Medulla oblongata (tissue), 1 donor: Measurements from ENCODE around the gene HAVCR1.
A peak's percentile ranks its signal among the peaks of the same experiment; 100 is the strongest.
"Not testable (repeated sequence)": the region's sequence is repeated elsewhere in the genome, so short reads cannot be mapped to it uniquely, and the experiment has no call there.

Source experiments
- DNase-seq: peaks from one replicate; pipeline ENCODE4 v3.0.0-alpha.2; 2015; ENCODE audit errors: extremely low spot score

HAVCR1 gene

DNA sequence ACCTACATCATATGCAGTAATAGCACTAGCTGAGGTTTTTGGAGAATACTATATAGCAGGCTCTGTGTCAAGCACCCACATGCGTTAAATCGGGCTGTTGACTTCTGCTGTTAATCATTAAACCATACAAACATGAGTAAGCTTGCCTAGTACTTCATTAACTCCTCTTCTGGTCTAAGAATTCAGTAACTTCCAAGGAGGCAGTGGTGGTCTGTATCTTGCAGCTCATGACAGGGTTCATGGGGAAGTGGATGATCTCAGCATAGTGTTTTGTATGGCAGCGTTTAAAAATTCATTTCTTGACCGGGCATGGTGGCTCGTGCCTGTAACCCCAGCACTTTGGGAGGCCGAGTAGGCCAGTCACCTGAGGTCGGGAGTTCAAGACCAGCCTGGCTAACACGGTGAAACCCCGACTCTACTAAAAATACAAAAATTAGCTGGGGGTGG lies at the start of gene HAVCR1:
Gene HAVCR1 (minus strand): TSS at position 24 of the 447 bp plus-strand sequence. CDS start 1,173 bp downstream, outside the sequence.
- no peak for DNase-seq

DNA sequence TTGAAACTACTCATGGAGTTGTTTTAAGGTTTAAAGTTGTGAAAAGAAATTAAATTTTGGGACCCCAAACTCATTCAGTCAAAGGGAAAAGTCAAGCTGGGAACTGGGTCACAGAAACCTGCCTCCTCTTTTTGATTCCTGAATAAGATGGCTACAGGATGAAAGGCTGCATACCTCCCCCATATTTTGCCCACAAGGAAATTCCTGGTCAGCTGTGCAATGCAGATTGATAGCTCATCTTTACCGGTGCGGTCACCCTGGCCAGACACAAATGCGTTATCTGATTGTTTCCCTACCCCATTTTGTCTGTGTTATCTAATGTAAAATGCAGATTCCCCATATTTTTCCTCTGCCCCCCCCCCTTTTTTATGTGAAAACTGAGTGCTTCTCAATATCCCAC lies 48.6 kb upstream of the HAVCR1 start:
- DNase-seq, result no peak

DNA sequence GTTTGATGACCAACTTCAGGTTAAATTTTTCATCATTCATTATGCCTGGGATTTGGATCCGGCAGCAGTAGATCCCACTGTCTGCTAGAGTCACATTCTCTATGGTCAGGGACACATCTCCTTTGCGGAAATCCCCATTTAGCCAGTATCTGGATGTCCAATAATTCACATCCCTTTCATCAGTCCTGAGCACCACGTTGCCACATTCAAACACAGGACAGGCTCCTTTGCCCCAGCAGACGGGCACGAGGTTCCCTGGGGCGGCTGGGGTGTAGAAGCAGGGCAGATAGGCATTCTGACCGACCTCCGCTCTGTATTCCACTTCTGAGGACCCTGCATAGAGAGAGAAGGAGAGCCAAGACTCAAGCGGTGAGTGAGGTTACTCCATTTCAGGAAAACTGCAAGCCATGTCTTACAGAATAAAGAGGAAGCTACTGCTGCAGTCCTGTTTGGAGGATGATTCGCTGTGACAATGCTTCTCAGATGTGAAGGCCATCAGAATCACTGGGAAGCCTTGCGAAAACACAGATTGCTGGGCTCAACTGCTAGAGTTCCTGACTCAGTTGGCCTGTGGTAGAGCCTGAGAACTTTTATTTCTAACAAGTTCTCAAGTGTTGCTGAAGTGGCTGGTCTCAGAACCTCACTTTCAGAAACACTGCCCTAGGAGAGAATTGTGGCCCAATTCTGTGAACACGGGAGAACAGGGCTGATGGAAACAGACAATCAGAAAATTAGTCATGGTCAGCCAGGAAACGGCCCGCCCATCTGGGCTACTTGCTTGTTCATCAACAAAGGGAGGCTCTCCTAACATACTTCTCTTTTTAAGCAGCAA lies 47.9 kb upstream of the HAVCR1 start:
- peak; percentile 42 for DNase-seq

DNA sequence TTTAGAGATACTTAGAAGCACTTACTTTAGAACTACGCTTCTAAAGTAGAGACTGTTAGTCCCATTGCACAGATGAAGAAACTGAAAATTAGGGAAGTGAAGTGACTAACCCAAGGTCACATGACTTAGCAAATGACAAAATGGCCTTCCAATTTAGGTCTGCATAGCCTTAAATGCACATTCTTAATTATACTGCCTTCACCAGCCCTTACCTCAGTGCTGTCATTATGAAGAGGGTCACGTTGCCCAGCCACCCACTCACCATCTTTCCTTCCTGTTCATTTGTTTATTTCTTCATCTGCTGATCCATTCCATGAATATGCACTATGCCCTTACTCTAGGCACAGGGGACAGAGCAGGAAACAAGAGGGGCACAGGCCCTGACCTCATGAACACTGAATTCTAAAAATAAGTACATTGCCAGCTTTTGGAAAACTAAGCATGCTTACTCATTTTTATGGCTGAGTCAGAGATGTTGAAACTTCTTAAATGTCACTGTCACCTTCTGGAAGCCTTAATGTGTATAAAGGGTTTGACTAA lies 41.3 kb upstream of the HAVCR1 start:
- no peak for DNase-seq

DNA sequence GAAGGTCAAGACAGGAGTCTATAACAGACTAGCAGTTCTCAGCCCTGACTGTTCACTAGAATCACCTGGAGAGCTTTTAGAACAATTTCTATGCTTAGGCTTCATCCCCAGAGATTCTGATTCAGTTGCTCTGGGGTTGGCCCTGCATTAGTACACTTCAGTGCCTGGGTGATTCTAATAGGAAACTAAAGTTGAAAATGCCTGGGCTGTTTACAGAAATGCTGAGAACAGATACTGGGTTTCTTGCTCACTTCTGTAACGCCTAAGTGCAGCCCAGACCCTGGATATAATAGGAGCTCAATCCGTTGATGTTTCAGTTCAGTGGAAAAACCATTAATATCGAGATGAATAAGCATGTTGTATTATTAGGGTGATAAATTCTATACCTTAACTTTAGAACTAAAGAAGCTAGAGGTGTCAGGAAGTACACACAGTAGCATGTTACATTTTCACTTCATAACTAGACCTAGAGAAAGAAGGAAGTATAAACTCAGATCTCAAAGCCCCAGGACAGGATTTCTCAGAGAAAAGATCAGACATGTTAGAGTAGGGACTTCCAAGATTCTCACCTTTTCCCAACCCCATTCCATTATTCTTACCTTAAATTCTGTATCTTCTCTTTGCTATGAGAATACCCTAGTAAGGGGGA lies 29.6 kb upstream of the HAVCR1 start:
- no peak for DNase-seq

DNA sequence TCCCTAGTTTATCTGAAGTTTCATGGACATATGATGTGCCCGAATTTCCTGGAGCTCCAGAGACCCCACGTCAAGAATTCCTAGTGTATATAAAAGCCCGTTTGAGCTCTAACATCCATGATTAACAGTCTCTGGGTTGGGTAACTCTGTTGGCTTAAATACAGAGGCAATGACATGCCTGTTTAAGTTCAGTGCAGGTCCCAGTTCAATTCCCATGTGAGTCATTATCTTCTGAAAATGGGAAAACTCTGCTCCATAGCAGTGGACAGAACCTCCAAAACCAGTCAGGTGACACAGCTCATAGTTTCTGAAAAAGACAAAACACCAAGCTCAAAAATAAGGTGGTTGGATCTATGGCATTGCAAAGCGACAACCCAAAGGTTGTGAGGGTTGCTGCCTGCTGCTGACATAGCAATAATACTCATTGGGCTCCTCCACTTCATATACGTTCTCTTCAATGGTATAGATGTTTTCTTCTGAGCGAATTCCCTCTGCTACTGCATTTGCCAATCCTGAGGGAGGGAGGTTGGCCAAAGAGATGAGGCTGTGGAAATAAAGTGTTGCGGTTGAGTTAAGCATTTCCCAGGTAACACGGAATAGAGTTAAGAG lies 27.9 kb upstream of the HAVCR1 start:
- no peak for DNase-seq

DNA sequence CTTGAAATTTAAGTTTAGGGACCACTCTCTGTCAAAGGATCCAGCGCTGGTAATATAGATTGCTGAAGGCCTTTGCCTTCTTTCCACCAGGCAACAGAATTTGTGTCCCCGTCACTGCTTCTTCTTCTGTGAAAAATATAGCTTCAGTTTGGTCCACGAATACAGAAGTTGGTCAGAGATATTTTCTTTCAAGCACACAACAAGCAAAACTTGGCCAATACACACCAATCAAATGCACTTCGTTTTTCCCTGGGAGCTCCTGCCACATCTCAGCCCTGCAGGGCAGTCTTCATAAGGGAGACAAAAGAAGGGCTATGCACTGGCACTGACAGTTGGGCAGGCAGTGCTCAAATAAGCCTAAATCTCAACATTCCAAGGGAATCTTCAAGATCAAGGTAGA lies 27.0 kb upstream of the HAVCR1 start:
- peak; percentile 53 for DNase-seq

DNA sequence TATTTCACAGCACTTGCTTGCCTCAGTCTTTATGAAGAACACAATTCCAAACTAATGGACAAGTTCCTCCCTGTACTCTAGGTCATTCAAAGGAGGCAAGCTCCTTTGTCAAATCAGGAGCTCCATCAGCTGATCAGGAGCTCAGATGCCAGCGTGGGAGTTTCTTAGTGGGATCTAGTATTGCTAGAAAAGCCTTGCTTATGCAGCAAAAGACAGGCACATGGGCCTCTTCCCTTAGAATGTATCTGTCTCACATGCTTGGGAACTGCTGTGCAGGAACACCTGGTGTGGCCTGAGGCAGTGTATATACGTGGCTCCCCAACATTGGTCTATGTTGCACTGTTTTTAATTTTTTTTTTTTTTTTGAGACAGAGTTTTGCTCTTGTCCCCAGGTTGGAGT lies 21.4 kb upstream of the HAVCR1 start:
- no peak for DNase-seq

DNA sequence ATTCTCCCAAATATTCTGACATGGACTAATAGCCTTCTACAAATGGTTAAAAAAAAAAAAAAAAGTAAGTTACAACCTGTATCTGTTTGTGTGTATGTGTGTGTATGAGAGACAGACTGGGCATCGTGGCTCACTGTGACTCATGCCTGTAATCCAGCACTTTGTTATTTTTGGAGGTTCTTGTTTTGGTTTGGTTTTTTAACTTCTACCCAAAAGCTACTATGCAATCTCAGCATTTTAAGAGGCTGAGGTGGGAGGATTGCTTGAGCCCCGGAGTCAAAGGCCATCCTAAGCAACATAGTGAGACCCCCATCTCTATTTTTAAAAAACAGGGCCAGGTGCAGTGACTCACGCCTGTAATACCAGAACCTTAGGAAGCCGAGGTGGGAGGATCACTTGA lies 17.6 kb upstream of the HAVCR1 start:
- DNase-seq, result peak; percentile 15

DNA sequence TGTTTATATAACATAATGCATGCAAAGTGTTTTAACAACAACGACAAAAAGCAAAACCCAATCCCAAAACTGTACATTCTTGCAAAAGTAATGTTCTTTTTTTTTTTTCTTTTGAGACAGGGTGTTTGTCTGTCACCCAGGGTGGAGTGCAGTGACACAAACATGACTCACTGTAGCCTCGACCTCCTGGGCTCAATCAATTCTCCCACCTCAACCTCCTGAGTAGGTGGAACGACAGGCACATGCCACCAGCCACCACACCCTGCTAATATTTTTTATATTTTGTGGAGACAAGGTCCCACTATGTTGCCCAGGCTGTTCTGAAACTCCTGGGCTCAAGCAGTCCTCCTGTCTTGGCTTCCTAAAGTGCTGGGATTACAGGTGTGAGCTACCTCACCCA lies 13.6 kb upstream of the HAVCR1 start:
- no peak for DNase-seq

DNA sequence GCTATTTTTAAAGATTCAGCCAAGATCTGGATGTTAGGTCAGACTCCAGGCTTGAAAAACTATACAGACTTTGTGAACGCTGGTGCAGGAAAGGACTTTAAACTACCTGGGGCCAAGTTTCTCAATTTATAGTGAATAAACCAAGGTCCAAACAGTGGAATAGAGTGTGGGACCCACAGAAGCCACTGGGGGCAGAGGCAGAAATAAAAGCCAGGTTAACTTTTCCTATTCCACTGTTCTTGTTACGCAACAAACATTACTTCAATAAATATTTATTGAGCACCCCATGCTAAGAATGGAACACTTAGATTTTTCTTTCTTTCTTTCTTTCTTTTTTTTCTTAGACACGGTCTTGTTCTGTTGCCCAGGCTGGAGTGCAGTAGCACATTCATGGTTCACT lies 11.0 kb upstream of the HAVCR1 start:
- DNase-seq, result no peak

DNA sequence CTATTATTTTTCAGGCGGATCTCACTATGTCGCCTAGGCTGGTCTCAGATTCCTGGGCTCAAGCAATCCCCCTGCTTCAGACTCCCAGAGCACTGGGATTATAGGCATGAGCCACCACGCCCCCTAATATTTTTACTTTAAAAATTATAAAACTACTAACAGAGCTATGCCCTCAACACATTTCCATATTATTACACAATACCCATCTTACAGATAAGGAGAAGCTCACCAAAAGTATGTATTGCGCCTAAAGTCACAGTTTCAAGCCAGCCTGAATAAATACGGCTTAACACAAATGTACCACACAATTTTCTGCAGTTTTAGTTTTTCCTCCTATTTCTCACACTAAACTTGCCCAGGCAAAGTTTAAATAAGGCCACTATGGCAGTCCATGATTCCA lies 9.9 kb upstream of the HAVCR1 start:
- no peak for DNase-seq

DNA sequence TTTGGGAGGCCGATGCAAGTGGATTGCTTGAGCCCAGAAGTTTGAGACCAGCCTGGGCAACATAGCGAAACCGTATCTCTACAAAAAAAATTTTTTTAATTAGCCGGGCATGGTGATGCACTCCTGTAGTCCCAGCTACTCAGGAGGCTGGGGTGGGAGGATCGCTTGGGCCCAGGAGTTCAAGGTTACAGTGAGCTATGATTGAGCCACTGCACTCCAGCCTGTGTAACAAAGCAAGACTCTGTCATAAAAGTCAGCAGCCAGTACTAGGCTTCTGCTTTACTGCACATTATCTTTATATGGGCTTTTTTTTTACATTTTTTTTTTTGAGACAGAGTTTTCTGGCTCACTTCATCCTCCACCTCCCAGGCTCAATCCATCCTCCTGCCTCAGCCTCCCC lies 9.4 kb upstream of the HAVCR1 start:
- no peak for DNase-seq

DNA sequence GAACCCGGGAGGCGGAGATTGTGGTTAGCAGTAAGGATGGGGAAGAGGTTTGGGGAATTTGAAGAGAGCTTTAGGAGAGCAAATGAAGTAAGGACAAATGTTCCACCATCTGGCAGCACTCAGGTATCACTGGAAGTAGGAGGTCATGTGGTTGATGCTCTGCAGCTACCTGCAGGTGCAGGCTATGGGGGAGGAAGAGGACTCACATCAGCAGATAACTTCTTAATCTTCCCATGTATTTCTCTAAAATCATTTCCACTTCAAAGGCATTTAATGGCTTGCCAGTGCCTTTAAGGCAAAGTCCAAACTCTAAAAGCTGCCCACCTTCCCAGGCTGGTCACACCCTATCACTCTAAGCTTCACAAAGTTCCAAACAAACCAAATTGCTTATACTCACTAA lies 8.1 kb upstream of the HAVCR1 start:
- no peak for DNase-seq

DNA sequence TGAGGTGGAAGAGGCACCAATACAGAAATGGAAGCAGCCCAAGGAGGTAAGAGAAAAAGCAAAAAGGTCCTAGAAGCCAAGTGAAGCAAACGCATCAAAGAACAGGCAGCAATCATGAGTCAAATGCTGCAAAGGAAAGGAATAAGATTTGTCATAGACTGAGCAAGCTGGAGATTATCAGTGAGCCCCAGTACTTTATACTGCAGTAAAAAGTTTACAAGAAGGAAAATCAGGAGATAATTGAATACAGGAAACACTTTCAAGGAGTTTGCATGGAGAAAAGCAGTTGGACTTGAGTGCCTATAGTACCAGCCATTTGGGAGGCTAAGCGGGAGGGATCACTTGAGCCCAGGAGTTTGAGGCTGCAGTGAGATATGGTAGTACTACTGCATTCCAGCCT lies 7.2 kb upstream of the HAVCR1 start:
- no peak for DNase-seq

DNA sequence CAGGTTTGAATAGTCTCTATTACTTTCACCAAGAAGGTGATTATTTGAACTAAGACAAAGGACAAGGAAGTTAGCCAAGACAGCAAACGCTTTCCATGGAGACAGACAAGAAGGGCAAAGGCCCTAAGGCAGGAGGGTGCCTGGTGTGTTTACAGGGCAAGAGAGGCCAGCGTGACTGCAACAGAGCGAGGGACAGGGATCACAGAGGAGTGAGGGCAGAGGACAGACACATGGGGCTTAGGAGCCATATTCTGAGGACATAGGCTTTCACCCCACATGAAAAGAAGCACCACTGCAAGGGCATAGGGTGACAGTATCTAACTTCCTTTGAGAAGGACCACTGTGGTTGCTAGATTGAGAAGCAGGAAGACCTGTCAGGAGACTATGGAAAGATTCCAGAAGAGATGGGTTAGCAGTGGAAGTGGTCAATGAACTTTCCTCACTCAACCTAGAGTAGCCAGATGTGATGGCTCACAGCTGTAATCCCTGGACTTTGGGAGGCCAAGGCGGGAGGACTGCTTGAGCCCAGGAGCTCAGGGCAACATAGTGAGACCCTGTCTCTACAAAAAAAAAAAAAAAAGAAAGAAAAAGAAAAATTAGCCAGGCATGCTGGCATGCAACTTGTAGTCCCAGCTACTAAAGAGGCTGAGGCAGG lies 5.0 kb upstream of the HAVCR1 start:
- DNase-seq, result no peak

DNA sequence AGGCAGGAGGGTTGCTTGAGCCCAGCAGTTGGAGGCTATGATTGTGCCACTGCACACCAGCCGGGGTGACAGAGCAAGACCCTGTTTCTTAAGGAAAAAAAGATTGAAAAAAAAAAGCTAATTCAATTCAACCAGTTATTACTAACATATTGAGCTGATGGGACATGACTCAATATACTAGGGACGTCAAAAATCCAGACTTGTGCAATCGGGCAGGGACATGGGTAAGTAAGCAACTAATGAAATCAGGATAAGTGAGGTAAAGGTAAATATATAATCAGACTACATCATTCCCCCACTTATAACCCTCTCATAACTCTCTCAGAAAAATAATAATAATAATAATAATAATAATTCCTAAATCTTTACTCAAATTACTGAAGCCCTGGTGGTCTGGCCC lies 975 bp upstream of the HAVCR1 start:
- no peak for DNase-seq

DNA sequence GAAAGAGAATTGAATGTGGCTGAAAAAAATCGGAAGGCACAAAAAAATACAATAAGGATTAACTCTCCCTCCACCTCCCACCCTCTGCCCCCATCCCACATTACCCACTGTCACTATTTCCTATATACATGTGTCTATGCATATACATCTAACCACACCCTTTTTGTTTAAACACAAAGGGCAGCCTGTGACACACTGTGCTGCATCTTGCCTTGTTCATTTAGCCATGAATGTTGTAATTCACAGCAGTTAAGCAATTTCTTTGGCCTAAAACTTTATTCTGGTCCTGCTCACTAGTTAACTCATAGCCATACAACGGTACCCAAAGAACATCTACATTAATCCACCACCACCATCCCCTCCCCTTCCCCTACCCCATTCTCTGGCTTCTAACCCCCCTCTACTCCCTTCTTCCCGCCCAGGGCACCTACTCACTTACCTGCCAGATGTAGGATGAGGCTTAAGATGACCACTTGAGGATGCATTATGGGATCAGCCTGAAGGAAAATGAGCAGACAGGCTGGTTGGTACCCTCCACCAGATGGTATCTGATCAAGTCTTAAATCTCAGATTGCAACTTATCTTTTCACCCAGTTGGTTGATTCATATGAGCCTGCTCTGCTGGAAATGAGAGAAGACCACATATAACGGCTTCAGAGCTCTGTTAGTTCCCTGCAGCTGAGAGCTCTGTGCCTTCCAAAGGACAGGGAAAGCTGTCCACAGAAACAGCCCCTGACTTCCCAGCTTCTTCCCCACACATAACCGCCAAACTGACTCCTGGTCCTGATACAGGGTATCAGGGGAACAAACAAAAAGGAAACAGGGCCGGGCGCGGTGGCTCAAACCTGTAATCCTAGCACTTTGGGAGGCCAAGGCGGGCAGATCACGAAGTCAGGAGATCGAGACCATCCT lies 1.2 kb downstream of the HAVCR1 start:
- no peak for DNase-seq

DNA sequence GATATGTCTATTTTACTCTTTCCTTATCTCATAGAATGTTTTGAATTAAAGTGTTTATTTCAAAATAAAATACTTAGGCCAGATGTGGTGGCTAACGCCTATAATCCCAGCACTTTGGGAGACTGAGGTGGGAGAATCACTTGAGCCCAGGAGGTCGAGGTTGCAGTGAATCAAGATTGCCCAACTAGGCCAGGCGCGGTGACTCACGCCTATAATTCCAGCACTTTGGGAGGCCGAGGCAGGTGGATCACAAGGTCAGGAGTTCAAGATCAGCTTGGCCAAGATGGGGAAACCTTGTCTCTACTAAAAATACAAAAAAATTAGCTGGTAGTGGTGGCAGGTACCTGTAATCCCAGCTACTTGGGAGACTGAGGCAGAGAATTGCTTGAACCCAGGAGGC lies 2.1 kb downstream of the HAVCR1 start:
- not testable (repeated sequence) for DNase-seq

DNA sequence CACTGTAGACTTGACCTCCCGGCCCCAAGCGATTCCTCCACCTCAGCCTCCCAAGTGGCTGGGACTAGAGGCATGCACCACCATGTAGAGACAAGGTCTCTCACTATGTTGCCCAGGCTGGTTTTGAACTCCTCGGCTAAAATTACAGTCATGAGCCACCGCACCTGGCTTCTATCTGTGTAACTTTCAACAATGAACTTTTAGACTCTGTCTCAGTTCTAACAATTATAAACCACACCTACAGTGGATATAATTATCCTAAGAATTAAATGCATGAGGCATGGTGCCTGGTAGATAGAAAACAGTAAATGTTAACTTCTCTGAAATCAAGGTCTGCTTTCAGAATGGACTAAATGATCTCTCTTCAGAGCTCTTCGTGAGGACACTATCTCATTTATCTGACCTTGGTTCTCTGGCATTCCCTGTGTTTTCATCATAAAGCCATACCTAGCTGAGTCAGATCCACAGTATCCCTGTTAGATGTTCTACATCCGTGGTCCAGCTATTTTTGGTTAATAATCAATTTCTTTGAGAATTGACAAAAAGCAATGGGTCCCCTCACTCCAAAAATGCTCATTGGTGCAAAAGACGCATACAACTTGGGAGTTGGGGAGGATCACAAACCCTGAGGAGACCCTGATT lies 7.2 kb downstream of the HAVCR1 start:
- no peak for DNase-seq

DNA sequence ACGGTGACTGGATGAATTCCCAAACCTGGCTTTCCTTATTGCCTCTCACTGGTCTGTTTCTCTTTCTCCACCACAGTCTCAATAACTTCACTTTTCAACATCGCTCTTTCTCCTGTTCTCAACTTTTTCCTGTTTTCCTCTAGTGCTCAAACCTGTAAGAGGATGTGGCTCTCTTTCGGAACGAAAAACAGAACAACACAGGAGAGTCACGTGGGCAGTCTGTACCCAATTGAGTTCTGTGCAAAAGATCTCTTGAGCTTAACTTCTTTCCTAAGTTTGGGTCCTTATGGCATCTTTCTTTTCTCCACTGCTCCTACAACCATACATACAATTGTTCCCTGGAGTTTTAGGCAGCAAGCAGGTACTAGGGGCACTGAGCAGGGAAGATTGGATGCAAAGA lies 8.9 kb downstream of the HAVCR1 start:
- peak; percentile 27 for DNase-seq
